Skin of body (tissue), 2 donors: ENCODE measurements around the gene CDH23. TPM values are rescaled to one million over a fixed set of nuclear protein-coding genes. Genes with fewer than 3 reads are reported as not detected.

Source experiments
- DNase-seq: peaks from one replicate; lab custom pipeline; 2025; lab: John Stamatoyannopoulos, UW
- total RNA-seq: library from RNA; depleted of rRNA; stranded (reverse); fragments of >200 nt; gene quantifications from one replicate; pipeline ENCODE4 v1.2.3, GENCODE V29; 2014

CDH23 gene
- total RNA-seq, 1 donor from 2014 or later = 6.3 TPM

GRCh38 chr10:71513540-71513853, 116.8 kb downstream of the CDH23 start:
- DNase-seq = no peak

- DNase-seq = no peak
Measured at GRCh38 chr10:71513936-71514335, 117.2 kb downstream of the CDH23 start.

DNA sequence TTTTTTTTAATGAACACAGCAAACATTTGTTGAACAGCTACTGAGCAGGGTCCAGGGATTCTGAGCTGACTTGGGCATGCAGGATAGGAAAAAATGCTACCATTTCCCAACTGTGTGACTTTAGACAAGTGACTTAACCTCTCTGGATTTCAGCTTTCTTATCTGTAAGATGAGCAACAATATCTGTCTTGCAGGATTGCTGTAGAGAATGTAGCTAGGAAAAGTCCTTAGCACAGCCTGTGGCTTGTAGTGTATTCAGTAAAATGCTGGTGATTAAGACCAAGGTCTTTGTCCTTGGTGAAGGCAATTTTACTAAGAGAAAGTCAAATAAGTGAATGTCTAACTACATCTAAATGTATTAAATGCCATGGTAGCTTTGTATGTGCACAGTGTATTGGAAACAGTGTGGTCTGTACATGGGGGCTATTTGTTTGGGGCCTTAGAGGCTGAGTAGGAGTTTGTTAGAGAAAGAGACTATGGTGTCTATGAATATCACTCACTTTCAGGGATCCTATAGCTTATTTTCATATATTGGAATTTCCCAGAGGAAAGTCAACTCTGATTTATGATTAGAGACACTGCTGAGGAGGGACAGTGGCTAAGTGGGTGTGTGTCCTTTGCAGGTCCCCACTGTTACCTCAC, 118.9 kb downstream of the CDH23 start:
- DNase-seq = no peak

DNA sequence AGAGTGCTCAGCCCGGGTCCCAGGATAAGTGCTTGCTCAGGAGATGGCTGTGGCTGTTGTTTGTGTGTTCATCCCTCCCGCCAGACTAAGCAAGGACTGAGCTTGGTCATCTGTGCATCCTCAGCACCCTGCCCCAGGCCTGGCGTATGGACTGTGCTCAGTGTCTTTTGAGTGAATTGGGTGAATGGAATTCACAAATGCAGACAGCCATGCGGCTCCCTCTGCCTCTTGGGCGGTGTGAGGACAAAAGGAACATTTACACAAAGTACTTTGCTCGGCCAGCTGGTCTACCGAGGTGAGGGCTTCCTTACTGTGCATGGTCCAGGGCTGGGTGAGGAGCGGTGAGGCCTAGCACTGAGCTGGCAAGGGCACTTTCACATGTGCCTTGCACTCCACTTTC, 120.2 kb downstream of the CDH23 start:
- DNase-seq = no peak

GRCh38 chr10:71517298-71518169, 120.8 kb downstream of the CDH23 start:
- DNase-seq = no peak

- no peak for DNase-seq
Measured at GRCh38 chr10:71520042-71520441, 123.3 kb downstream of the CDH23 start.

DNA sequence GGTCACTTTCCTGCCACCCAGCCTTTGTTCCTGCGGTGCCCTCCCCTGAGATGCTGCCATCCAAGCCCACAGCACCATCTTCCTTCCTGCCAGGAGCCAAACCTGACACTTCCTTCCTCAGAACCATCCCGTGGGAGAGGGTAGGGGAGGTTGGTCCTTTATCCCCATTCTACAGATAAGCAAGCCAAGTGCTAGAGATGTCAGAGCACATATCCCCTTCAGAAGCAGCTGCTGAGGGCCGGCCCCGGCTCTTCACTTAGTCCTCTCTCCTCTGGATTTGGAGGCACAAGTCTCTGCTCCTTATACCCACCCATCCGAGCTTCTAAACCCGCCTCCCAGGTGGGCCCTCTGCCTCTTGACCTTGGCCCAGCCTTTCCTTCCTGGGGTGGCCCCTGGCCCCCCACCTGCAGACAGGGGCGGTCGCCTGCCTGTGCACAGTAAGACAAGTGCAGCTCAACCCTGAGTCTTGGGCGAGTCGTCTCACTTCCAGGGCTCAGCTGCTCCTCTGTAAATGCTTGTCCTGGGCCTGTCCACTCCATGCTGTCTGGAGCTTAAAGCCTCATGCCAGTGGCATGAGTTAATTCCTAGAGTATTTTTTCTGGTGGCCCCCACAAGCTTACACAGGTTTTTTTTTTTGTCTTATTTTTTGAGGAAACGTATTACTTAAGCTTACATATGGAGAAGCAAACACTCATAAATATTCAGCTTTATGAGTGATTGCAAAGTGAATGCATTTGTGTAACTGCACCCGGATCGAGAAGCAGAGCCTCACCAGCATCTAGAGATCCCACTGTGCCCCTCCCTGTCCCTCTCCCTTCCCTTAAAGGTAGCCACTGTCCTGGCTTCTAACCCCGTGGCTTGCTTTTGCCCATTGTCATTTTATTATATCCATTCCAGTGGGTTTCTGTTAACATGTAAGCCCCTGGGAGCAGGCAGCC, 125.1 kb downstream of the CDH23 start:
- no peak for DNase-seq

DNA sequence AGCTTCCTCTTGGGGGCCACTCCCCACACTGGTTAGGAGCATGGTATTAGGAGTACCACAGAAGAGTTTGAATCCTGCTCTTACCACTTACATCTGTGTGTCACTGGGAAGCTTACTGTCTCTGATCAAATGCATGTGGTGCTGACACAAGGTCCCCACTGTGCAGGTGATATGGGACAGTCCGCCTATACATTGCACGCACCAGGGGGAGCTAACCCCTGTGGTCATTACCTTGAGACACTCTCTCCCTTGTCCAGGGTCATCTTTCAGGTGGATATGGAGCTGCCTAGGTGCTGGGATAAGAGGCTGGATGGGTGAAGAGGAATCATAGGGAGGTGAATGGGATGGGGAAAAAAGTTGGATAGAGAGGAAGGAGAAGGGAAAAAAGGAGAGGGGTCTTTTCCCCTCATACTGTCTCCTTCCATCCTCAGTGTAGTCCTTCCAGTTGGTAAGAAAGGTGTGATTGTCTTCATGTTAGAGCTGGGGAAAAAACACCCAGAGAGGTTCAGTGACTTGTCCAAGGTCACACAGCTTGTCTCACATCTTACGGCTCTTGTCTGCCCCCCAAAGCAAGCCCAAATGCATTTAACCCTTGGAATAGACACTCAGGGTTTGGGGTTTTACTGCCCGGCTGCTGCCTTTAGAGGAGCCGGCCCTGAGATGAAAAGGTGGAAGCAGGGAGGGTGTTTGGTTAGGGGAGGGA, 125.9 kb downstream of the CDH23 start:
- no peak for DNase-seq

DNA sequence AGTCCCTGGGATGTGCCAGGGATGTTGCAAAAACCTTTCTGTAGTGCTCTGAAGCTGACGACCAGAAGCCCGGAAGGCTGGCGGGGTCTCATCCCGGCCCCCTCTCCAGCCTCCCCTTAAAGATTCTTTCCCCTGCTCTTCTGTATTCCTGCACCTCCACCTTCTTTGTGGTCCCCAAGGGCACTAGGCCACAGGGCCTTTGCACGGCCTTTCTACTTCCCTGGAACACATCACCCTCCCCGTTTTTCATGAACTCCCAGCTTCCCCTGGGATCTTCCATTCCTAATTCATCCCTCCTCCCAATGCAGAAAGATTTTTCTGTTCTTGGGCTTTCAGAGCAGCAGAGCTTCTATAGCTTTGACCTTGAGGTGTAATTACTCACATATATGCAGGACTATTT, 127.0 kb downstream of the CDH23 start:
- no peak for DNase-seq

DNA sequence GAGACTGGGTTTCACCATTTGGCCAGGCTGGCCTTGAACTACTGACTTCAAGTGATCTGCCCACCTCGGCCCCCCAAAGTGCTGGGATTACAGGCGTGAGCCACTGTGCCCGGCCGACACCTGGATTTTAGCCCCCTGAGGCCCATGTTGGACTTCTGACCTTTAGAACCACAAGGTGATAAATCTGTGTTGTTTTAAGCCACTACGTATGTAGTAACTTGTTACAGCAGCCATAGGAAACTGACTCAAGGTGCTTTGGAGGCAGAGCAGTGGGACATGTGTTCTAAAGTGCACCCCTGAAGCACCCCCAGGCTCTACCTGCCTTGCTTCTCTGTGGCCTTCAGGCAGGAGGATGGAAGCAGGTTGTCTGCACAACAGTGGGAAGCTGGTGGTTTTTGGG, 128.4 kb downstream of the CDH23 start:
- no peak for DNase-seq

- no peak for DNase-seq
Measured at GRCh38 chr10:71525721-71526120, 129.0 kb downstream of the CDH23 start.

GRCh38 chr10:71526653-71527052, 129.9 kb downstream of the CDH23 start:
- no peak for DNase-seq

DNA sequence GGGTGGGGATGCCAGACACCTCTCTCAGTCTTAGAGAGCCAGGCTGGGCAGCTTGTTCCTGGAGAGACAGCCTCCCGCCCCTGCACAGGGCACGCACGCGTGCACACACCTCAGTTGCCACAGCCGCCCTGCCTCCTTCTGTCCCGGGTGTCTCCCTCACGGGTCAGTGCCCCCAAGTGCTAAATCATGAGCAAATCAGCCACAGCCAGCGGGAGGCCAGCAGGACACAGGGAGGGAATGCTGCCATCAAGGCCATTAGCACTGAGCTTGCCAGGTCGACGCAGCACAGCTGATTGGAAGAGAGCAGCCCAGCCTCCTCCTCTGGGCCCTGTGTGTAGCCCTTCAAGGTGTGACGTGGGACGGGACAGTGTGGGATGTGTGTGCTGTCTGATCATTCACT, 130.4 kb downstream of the CDH23 start:
- DNase-seq = no peak

- DNase-seq = no peak
Measured at GRCh38 chr10:71528371-71529206, 131.9 kb downstream of the CDH23 start.

DNA sequence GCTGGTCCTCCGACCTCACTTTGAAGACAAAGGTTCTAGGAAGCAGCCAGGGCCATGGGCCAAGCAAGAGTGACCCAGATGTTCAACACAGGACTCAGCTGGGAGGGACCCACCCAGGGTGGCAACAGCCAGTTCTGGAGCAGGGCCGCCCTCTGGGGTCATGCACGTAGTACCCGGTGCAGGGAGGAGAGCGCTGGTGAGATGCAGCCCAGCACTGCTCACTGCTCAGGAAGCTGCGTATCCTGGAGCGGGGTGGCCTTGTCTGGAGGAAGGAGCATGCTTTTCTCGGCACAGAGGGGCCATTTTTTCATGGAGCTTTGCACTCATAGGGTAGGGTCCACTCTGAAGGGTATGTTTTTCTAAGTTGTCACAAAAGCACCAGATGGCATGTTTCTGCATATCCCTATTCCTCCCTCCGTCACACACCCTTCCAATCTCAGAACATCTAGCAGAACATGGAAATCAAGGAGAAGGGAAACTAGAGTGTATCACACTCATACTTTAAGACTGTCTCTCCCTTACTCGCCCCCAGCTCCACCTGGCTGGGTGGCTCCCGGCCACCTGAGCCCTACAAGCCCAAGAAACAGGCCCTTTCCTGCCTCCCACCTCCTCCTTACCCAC, 132.6 kb downstream of the CDH23 start:
- no peak for DNase-seq

GRCh38 chr10:71530781-71531180, 134.1 kb downstream of the CDH23 start:
- DNase-seq = no peak

DNA sequence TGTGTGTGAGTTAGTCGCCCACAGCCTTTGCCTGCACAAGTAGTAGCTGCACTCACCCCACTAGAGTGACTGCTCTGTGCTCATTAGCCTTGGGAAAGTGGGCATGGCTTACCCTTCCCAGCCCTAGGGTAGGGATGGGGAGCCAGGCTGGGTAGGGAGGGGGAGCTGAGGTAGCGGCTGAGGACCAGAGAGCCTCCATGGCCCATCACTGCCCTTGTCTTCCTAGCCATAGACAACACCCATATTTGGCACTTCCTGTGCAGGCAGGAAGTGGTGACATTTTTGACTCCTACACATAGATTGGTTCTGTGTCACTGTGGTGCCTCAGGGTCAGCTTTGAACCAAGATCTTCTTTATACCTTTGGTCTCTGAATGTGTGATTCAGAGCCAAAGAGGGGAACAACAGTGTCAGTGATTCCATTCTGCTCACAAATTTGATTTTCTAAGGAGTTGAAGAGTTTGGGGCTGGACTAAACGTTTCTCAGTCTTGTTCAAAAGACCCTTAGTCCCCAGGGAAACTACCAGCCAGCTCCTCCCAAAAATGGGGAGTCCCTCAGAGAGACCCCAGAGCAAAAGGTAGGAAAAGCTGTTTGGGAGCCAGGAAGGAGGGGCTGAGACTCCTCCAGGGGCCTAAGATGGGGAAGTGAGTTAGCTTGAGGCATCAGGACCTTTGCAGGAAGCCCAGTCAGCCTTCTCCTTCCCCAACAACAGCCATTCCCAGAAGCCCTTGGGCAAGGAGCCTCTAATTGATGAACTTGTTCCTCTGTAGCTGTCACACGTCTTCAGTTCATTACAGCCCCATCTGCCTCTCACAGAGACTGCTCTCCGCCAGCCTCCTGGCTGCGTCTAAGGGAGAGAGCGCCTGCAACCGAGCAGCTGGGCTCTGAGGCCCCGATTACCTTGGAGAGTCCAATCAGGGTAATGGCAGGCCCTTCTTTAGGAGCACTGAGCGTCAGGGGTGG, 135.0 kb downstream of the CDH23 start:
- DNase-seq = no peak

DNA sequence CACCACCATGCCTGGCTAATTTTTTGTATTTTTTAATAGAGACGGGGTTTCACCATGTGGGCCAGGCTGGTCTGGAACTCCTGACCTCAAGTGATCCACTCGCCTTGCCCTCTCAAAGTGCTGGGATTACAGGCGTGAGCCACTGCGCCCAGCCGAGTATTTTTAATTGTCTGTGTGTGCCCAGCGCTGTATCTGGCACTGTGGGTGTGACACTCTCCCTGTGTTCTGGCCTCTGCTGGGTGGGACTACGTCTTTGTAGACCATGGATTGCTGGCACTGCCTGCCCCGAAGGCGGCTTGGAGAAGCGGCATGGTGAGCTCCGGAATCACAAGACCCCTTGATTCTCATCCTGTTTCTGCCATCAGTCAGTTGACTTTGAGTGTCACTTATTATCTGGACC, 136.2 kb downstream of the CDH23 start:
- DNase-seq = no peak

DNA sequence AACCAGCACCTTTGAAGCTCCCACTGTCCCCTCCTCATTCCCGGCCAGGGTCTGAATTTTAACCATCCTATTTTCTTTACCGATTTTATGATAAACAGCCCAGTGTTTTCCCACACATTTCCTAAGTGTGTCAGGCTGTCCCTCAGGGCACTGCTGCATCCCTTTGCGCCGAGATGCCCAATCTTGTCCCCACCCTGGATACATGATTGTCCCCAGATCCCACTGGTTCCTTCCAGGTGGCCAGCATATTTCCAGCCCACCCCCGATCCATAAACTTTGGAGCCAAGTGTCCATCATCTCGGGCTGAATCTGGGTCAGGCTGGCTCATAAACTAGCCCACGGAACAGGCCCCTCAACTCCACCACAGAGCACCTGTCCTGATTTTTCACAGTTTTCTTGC, 137.2 kb downstream of the CDH23 start:
- DNase-seq = no peak
